Spinal cord (tissue), 10 donors: Measurements from ENCODE around the gene PRMT7. TPM values are rescaled to one million over a fixed set of nuclear protein-coding genes. Genes with fewer than 3 reads are reported as not detected.
A peak's percentile ranks its signal among the peaks of the same experiment; 100 is the strongest.

Experiments used
- DNase-seq, 6 donors: peaks; one replicate each; pipeline versions ENCODE4 v3.0.0 to v3.0.0-alpha.2; 2013 to 2015; ENCODE audit warnings: low spot score in 6 of 6, low read depth in 4 of 6
- H3K27ac ChIP-seq: one replicate; pipeline ENCODE4 v1.5.1; 2013; ENCODE audit warnings: low read depth, low read length, control low read depth
- H3K27me3 ChIP-seq: one replicate; pipeline ENCODE4 v1.6.1; 2013; ENCODE audit warnings: low read length; ENCODE audit not compliant: control insufficient read depth, insufficient read depth
- H3K36me3 ChIP-seq: one replicate; pipeline ENCODE4 v1.6.1; 2013; ENCODE audit warnings: low read length; ENCODE audit not compliant: control insufficient read depth, insufficient read depth
- H3K4me1 ChIP-seq: one replicate; pipeline ENCODE4 v1.6.1; 2013; ENCODE audit warnings: low read length; ENCODE audit not compliant: control insufficient read depth, insufficient read depth
- H3K4me3 ChIP-seq: one replicate; pipeline ENCODE4 v1.5.1; 2013; ENCODE audit warnings: low read depth, low read length, control low read depth
- H3K9me3 ChIP-seq: one replicate; pipeline ENCODE4 v1.6.1; 2013; ENCODE audit warnings: low read length; ENCODE audit not compliant: control insufficient read depth, insufficient read depth
- WGBS: methylation state at CpG from one replicate; pipeline ENCODE4 v1.1.5; 2013; ENCODE audit warnings: missing lambda C conversion rate; ENCODE audit not compliant: insufficient coverage; 5-methylcytosine and 5-hydroxymethylcytosine counted together
- polyA plus RNA-seq, 2 donors: library from polyadenylated mRNA; unstranded; fragments of 120-200 nt; gene quantifications; one replicate each; pipeline ENCODE4 v1.2.1, GENCODE V29; 2013; ENCODE audit not compliant: insufficient read length in 2 of 2
- small RNA-seq: library from RNA; depleted of rRNA; stranded (forward); fragments of <200 nt; gene quantifications from one replicate; pipeline ENCODE3, GENCODE V24; 2014; ENCODE audit warnings: low replicate concordance
- total RNA-seq, 2 donors: library from RNA; depleted of rRNA in 1 of 2; stranded (reverse); fragments of 120-200 nt in 1 of 2; fragments of >200 nt in 1 of 2; gene quantifications; one replicate each; pipeline versions ENCODE4 v1.2.3 to v1.2.4, GENCODE V29; 2013 to 2014
- donor health status: healthy.

PRMT7 gene
- total and polyA plus RNA-seq, 4 donors: 43.7 to 83.3 (median 66.4) TPM

DNA sequence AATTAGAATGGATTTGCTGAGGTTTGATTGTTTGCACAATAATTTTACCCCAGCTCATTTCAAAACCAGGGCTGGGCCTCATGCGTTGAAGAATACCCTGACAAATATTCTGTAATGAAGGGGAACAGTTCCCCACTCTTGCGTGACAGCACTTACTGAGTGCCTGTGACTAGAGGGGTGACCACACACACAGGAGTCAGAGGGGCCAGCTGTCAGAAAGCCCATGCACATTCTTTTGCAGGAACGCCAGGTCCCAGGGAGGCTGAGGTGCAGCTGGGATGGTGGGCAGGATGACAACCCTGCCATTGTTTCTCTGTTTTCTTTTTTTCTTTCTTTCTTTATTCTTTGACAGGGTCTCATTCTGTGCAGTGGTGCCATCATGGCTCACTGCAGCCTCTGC, 92.9 kb downstream of the PRMT7 start:
- no peaks in the 10 kb centered on the region for H3K9me3 ChIP-seq
- no peaks in the 10 kb centered on the region for H3K27me3 ChIP-seq
- no peak overlapping the region for H3K27ac ChIP-seq
- peaks cover 7% of the 10 kb centered on the region for H3K4me1 ChIP-seq
- no peaks in the 10 kb centered on the region for H3K36me3 ChIP-seq
- no peak overlapping the region for H3K4me3 ChIP-seq
- no peak for DNase-seq
- WGBS: 56% methylated on average over 2 of the region's 3 CpGs

DNA sequence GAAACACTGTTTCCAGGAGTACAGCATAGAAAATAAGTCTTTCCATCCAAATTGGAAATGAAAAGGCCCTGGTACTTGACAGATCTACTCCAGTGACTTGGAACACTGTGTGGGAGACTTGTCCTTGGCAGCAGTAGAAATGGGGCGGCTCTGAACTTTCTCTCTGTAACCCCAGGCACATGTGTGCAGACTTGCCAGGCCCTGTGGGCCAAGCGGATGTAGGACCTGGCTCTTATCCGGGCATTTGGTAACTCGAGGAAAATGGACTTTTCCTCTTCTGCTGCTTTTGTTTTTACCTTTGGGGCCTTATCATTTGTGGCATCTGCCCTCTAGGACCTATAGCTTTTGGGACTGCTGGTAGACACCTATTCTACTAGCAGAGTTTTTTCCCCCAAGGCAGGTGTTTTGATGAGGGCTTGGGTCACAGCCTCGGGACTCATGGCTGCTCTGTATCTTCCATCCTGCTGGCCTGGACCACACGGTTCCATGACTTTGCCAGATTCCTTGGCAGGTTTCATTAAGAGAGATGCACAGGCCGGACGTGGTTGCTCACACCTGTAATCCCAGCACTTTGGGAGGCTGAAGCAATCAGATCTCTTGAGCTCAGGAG, 94.0 kb downstream of the PRMT7 start:
- Histone ChIP-seq H3K27me3 (no peaks in the 10 kb centered on the region), H3K27ac (no peak overlapping the region), H3K36me3 (peaks cover under 1% of the 10 kb centered on the region), H3K9me3 (no peaks in the 10 kb centered on the region), H3K4me1 (peaks cover 14% of the 10 kb centered on the region), H3K4me3 (no peak overlapping the region)
- no peak for DNase-seq
- WGBS: 91% methylated on average over 8 of the region's 8 CpGs

DNA sequence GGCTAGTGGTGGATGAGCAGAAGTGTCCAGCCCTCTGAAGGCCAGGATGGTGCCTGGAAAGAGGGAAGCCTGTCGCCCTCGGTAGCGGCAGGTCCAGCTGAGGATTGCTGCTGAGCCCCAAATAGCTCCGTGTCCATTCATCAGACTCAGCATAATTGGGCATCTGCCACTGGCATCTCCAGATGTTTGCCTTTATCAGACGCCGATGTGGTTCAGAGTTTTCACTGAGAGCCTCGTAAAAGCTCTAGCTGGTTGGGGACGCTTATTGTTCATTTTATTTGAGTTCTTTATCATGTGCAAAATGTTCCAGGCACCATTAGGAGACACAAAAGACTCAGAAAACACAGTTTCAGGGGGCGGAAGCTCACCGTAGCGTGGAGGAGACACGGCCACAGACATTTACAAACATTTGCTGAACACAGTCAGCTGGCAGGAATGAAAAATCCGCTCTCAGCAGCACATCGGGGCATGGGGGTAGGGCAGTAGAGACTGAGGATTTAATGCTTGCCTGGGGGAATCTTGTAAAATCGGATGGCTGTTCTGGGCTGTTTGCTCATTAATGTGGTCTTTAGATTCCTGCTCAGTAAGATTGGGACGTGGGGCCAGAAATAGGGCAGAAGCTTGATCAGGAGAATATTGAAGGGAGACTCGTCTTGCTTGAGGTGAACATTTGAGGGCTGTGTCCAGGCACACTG, 95.8 kb downstream of the PRMT7 start:
- 13% methylated on average over 17 of the region's 17 CpGs for WGBS
- Histone ChIP-seq H3K4me3 (no peak overlapping the region), H3K9me3 (no peaks in the 10 kb centered on the region), H3K4me1 (peaks cover 17% of the 10 kb centered on the region), H3K27ac (no peak overlapping the region), H3K36me3 (peaks cover 3% of the 10 kb centered on the region), H3K27me3 (no peaks in the 10 kb centered on the region)
- peak in 5 of 6 donors; percentile 43 to 93 (median 44) for DNase-seq

Small RNA genes within 50 kb of the gene (small RNA-seq; reads per million reads assigned to genes)
- gene RNU4-30P: not detected
- not detected for gene RNU6-1262P

Other genes with a start within 250 kb of the PRMT7 start
- gene NFATC3, start 225.6 kb upstream of the PRMT7 start, total RNA-seq: 10 to 100 TPM; 24.7 to 36.7 TPM
- 10 to 100 TPM; 15.1 to 16.9 TPM for gene NFATC3, start 225.6 kb upstream of the PRMT7 start, polyA plus RNA-seq
- under 1 TPM; 0.28 to 0.59 TPM for gene ESRP2, start 74.9 kb upstream of the PRMT7 start, total RNA-seq
- gene ESRP2, start 74.9 kb upstream of the PRMT7 start, polyA plus RNA-seq: 1 to 10 TPM in 1 of 2 donors, under 1 TPM in 1; 0.27 to 1.2 TPM
- 10 to 100 TPM; 14.8 to 22.1 TPM for gene PLA2G15, start 65.6 kb upstream of the PRMT7 start, total RNA-seq
- gene PLA2G15, start 65.6 kb upstream of the PRMT7 start, polyA plus RNA-seq: 10 to 100 TPM; 23.6 to 26.5 TPM
- gene SLC7A6, start 46.5 kb upstream of the PRMT7 start, total RNA-seq: 10 to 100 TPM; 20.2 to 28.3 TPM
- gene SLC7A6, start 46.5 kb upstream of the PRMT7 start, polyA plus RNA-seq: 10 to 100 TPM; 22.3 to 25.8 TPM
- 10 to 100 TPM; 13.4 to 23.0 TPM for gene SLC7A6OS, start 73 bp upstream of the PRMT7 start, total RNA-seq
- 10 to 100 TPM; 19.1 to 20.5 TPM for gene SLC7A6OS, start 73 bp upstream of the PRMT7 start, polyA plus RNA-seq
- 10 to 100 TPM; 12.7 to 19.6 TPM for gene SMPD3, start 137.5 kb downstream of the PRMT7 start, total RNA-seq
- gene SMPD3, start 137.5 kb downstream of the PRMT7 start, polyA plus RNA-seq: 10 to 100 TPM; 39.0 to 44.7 TPM
- 10 to 100 TPM; 62.6 to 65.6 TPM for gene ZFP90, start 228.3 kb downstream of the PRMT7 start, total RNA-seq
- 10 to 100 TPM; 43.1 to 54.5 TPM for gene ZFP90, start 228.3 kb downstream of the PRMT7 start, polyA plus RNA-seq